ENCODE data around the gene ADGRB3.
"Not testable (repeated sequence)": the region's sequence is repeated elsewhere in the genome, so short reads cannot be mapped to it uniquely, and the experiment has no call there.

The ADGRB3 gene

DNA sequence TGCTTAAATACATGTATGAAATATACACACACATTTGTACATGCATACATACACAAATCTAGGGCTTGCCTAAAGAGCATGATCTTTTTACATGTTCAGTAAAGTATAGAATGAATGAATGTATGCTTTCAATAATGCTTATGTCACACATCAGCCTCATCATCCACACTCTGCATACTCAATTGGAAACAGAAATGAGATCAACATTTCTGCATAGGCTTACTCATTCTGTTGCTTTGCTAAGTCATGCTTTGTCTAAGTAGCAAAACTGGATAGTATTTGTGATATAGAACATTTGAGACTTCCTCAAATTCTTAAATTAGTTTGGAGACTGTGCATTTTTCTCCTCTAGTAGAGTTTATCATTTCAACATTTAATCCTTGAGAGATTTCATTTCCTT is 343.3 kb downstream of the ADGRB3 start:
- TF ChIP-seq POLR2A (IDR thresholded peaks at IDR 0.05; ENCODE audit: low read depth, low read length), result no peak
- no peak for FAIRE-seq

DNA sequence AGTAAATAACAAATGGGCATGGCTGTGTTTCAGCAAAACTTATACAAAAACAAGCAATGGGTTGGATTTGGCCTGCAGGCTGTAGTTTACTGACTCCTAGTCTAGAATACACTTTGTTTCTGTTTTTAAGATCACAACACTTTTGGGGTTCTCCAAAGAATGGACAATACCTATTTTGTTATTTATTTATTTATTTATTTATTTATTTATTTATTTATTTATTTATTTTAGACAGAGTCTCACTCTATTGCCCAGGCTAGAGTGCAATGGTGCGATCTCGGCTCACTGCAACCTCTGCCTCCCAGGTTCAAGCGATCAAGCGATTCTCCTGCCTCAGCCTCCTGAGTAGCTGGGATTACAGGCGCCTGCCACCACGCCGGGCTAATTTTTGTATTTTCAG is 346.6 kb downstream of the ADGRB3 start:
- not testable (repeated sequence) for FAIRE-seq

More for the DNA sequence above, 343.3 kb downstream of the ADGRB3 start:
- no peak for DNase-seq (ENCODE audit: insufficient read length, low spot score)

DNA sequence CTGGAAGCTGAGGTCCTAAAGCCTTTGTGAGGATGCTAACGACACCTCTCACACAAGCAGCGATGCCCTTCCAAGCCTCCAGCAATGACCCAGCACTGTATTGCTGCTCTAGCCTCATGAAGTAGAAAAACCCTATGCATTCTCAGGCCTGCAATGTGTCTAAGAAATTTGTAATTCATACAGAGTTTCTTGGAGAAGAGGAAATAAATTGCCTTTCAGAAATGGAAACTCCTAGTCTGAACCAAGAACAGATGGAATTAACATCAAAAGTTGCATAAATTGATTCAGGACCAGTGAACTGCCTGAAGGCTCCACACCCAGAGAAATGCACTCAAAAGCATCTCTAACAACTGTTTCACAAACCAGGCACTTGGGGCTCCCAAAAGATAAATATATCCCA is 353.6 kb downstream of the ADGRB3 start:
- no peak for FAIRE-seq
- no peak for TF ChIP-seq POLR2A (IDR thresholded peaks at IDR 0.05; ENCODE audit: low read depth, low read length)
- no peak for DNase-seq (ENCODE audit: insufficient read length, low spot score)

More for the DNA sequence above, 346.6 kb downstream of the ADGRB3 start:
- DNase-seq (ENCODE audit: insufficient read length, low spot score), result not testable (repeated sequence)

DNA sequence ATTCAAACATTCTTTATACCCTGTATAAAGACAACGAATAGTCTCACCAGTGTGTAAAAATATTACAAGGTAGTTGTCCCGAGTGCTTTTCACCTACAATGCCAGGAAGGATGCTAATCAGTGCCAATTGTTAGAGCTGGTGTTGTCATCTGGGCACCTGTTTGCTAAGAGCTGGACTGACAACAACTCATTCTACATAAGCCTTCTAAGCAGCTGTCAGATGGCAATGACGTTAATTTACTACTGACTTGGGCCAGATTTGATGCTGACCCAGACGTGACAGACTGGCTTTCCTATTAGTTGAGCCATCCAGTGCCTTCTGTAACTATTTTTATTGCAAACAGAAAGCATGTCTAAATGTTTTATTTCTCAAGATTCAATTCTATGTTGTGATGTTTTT is 355.2 kb downstream of the ADGRB3 start:
- FAIRE-seq, result no peak
- DNase-seq (ENCODE audit: insufficient read length, low spot score), result no peak

DNA sequence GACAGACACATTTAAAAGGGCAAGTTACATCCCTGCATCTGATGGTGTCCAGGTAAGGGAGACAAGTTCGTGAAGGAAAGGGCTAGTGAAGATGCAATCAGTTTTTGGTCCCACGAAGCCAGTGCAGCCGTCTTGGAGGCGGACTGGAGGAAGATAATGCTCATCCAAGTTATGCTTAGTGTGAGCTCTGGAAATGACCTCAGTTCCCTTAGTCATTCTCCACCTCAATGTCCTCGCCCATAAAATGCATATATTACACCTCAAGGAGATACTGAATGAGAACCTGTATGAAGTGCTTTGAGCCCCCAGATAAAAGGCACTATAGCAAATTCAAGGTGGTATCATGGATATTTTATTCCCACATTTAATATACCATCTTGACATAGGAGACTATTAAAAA is 358.8 kb downstream of the ADGRB3 start:
- no peak for TF ChIP-seq POLR2A (IDR thresholded peaks at IDR 0.05; ENCODE audit: low read depth, low read length)
- FAIRE-seq, result no peak
- DNase-seq (ENCODE audit: insufficient read length, low spot score), result no peak

More for the DNA sequence above, 355.2 kb downstream of the ADGRB3 start:
- TF ChIP-seq POLR2A (IDR thresholded peaks at IDR 0.05; ENCODE audit: low read depth, low read length), result no peak

DNA sequence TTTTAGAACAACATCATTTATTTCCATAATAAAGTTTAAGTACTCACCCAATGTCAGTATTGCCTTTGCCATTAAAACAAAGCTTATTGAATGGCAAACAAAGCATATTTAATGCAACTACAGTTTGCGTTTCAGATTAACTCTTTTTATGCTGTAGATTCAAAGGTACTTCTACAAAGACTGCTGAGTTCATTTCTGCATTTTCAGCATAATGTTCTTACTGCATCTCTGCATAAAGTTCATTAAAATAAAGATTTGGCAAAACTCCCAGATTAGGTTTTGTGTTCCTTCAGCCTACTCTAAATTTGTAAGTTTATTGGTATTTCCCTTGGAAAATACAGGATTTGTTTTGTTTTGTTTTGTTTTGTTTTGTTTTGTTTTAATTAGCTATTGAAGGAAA is 359.4 kb downstream of the ADGRB3 start:
- TF ChIP-seq POLR2A (IDR thresholded peaks at IDR 0.05; ENCODE audit: low read depth, low read length), result no peak
- no peak for DNase-seq (ENCODE audit: insufficient read length, low spot score)
- no peak for FAIRE-seq

DNA sequence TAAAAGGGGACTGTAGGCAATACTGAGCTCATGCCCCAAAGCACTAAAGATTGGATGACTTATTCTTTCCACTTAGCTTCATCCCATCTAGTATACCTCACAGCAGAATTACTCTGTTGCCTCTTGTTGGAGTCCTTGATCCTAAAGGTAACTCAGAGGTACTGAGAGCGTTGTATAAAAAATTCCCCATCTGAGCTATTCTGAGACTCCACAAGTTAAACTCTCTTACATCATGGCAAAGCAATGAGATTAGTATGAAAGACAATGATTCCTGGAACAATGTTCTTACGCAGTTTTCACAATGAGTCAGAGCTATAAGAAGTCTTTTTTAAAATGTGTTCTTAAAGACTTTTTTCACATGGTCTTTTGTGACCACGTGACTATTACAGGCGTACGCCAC is 370.1 kb downstream of the ADGRB3 start:
- no peak for TF ChIP-seq POLR2A (IDR thresholded peaks at IDR 0.05; ENCODE audit: low read depth, low read length)
- DNase-seq (ENCODE audit: insufficient read length, low spot score) (no peak), FAIRE-seq (no peak)

DNA sequence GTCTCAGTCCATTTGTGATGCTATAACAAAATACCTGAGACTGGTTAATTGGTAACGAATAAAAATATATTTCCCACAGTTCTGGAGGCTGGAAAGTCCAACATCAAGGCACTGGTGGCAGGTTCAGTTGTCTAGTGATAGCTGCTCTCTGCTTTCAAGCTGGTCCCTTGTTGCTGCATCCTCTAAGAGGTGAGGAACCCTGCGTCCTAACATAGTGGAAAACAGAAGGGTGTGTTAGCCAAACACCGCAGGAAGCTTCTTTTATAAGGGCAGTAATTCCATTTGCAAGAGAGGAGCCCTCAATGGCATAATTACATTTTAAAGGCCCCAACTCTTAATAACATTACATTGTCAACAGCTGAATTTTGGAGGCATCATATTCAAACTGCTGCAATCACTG is 372.7 kb downstream of the ADGRB3 start:
- FAIRE-seq (no peak), DNase-seq (ENCODE audit: insufficient read length, low spot score) (no peak)
- TF ChIP-seq POLR2A (IDR thresholded peaks at IDR 0.05; ENCODE audit: low read depth, low read length), result no peak

DNA sequence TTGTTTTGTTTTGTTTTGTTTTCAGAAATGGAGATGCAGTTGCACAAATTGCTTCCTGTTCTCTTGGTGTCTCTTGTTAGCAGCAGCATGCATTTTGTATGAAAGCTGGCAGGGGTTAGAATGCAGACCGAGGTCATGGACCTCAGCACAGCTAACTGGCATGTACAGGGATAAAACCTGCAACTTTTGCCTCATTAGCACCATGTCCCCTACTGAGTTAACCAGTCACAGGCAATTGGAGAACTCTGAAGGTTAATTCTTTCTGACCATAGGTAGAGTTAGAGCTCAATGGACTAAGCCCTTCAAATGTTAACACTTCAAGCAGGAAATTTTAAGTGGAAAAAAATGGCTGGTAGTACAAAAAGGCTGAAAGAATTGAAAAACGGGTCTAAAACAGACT is 377.1 kb downstream of the ADGRB3 start:
- FAIRE-seq, result no peak
- no peak for TF ChIP-seq POLR2A (IDR thresholded peaks at IDR 0.05; ENCODE audit: low read depth, low read length)
- DNase-seq (ENCODE audit: insufficient read length, low spot score), result no peak

DNA sequence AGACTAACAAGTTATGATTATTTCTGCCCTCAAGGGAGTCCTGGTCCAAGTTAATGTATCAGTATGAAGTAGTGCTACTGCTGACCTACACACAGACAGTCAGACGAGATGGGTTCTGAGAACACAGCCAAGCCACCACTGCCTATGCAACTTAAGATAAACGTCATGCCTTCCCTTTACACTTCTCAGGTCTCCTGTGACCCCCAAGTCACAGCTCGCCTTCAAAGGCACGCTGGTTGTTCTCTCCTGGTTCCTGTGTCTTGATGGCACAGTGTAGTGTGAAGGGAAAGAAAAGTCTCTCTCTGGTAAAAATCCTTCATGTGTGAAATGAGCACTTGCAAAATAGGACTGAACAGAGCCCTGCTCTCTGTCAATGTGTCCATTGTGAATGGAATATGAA is 377.8 kb downstream of the ADGRB3 start:
- no peak for TF ChIP-seq POLR2A (IDR thresholded peaks at IDR 0.05; ENCODE audit: low read depth, low read length)
- no peak for FAIRE-seq
- DNase-seq (ENCODE audit: insufficient read length, low spot score), result no peak

DNA sequence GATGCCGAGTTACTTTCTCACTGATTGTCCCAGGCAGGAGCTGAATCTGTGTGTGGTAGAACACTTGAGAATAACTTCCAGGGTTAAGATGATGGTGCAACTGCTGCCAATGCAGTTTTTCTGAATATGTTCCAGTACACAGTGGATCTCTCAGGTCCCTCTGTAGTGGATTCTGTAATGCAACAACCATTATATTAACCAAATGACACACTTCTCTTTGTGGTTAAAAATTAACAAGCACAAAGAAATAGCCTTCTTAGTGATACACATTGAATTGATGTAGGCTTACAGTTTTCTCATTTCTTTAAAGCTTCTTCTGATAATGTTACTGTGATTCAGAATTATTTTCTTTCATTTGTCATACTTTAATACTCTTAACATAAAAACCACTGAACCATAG is 383.8 kb downstream of the ADGRB3 start:
- no peak for DNase-seq (ENCODE audit: insufficient read length, low spot score)
- no peak for TF ChIP-seq POLR2A (IDR thresholded peaks at IDR 0.05; ENCODE audit: low read depth, low read length)
- no peak for FAIRE-seq

DNA sequence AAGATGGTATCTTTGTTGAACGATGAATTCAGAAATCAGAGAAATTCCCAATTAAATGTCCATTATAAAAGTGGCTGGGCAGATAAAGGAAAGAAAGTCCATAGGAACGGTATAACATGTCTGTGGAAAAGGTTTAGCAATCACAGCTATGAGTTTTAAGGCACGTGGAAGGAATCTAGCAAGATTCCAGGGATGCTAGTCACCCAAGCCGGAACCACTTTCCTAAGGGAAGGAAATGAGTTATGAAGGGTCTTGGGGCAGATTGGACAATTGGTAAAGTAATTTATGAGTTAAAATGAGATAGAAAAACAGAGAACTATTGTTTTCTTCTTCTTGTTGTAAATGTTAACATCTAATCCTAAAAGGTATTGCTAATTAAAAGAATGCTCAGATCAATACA is 384.8 kb downstream of the ADGRB3 start:
- DNase-seq (ENCODE audit: insufficient read length, low spot score) (no peak), FAIRE-seq (peak; percentile 38)
- no peak for TF ChIP-seq POLR2A (IDR thresholded peaks at IDR 0.05; ENCODE audit: low read depth, low read length)

DNA sequence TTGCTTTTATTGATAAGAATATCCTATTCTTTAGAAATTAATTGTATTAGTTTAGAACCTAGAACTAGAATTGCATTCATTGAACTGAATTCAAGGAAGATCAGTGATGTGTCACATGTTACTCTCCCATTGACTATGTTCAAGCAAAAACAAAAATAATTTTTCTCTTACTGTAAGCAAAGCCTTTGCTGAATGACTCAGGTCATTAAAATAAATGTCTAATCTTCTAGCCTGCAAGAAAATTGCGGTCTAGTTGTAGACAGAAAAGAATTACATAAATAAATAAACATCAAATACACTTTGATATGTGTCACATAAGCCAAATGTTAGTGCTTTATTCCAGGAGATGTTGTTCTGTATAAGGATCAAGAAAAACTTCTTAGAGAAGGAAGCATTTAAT is 387.9 kb downstream of the ADGRB3 start:
- FAIRE-seq, result no peak
- TF ChIP-seq POLR2A (IDR thresholded peaks at IDR 0.05; ENCODE audit: low read depth, low read length), result no peak

DNA sequence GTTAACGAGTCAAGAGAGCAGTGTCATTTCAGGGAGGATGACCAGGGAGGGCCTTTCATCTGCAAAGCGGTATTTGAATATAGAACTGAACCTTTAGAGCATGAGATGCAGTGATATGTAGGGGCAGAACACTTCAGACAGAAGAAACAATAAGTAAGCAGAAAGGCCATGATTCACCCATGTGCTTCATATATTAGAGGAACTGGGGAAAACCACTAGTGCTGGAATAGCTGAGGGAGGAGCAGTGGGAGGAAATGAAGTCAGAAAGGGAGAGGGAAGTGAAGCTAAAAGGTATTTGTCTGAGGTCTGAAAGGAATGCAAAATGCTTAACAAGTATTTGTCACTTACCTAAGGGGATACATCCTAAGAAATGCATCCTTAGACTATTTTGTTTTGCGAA is 391.2 kb downstream of the ADGRB3 start:
- peak; percentile 70 for FAIRE-seq
- TF ChIP-seq POLR2A (IDR thresholded peaks at IDR 0.05; ENCODE audit: low read depth, low read length), result no peak
- peak; percentile 4 for DNase-seq (ENCODE audit: insufficient read length, low spot score)

More for the DNA sequence above, 387.9 kb downstream of the ADGRB3 start:
- no peak for DNase-seq (ENCODE audit: insufficient read length, low spot score)

DNA sequence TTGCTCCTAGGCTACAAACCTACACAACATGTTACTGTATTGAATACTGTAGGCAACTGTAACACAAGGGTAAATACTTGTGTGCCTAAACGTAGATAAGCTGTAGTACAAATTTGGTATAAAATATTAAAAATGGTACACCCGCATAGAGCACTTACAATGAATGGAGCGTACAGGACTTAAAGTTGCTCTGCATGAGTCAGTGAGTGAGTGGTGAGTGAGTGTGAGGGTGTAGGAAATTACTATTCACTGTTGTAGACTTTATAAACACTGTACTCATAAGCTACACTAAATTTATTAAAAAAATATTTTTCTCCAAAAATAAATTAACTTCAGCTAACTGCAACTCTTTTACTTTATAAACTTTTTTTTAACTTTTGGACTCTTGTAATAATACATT is 391.6 kb downstream of the ADGRB3 start:
- DNase-seq (ENCODE audit: insufficient read length, low spot score) (no peak), FAIRE-seq (no peak)
- no peak for TF ChIP-seq POLR2A (IDR thresholded peaks at IDR 0.05; ENCODE audit: low read depth, low read length)

DNA sequence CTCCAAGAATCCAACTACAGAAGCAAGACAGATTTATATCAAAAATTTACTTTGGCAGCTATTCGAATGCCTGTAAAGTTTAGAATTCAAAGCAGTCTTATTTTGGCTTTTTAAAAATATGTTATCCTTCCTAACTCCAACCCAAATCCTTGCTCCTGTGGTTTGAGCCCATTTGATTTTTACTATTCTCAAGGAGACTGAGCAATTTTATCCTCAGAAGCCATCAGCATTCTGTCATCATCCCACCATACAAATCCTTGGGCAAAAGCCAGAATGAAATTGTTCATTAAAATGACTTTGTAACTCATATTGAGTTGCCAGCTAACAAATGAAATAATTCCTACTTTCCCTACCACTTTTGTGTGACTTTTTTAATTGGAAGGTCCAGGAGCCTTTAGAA is 392.8 kb downstream of the ADGRB3 start:
- FAIRE-seq (no peak), DNase-seq (ENCODE audit: insufficient read length, low spot score) (no peak)
- TF ChIP-seq POLR2A (IDR thresholded peaks at IDR 0.05; ENCODE audit: low read depth, low read length), result no peak

Measured in H54 (cell line).